Heart left ventricle (tissue), 16 donors: Measurements from ENCODE around the gene CELF5. TPM values are rescaled to one million over a fixed set of nuclear protein-coding genes. Genes with fewer than 3 reads are reported as not detected.
"Not testable (repeated sequence)": the region's sequence is repeated elsewhere in the genome, so short reads cannot be mapped to it uniquely, and the experiment has no call there.

Source experiments
- ATAC-seq, 4 donors: fragments of 200-7000 bp; cut with Tn5 transposase; one replicate each; pipeline ENCODE4 v1.9.1; 2020 to 2022; ENCODE audit warnings: moderate library complexity in 4 of 4, mild to moderate bottlenecking in 3 of 4, moderate number of reproducible peaks in 1 of 4
- DNase-seq, 5 donors: peaks; one replicate each; pipeline ENCODE4 v3.0.0-alpha.2; 2020
- H3K27ac ChIP-seq, 12 donors: fragments of 200-600 bp; sonication (generic) in 4 of 12; one replicate each; pipeline versions ENCODE4 v1.5.0 to v1.8.0; 2016 to 2022; ENCODE audit warnings: mild to moderate bottlenecking in 2 of 12
- H3K27me3 ChIP-seq, 9 donors: fragments of 200-600 bp; sonication (generic) in 2 of 9; one replicate each; pipeline versions ENCODE4 v1.5.1 to v1.8.0; 2016 to 2022; ENCODE audit warnings: mild to moderate bottlenecking in 3 of 9
- H3K36me3 ChIP-seq, 9 donors: fragments of 200-600 bp; sonication (generic) in 2 of 9; one replicate each; pipeline versions ENCODE4 v1.5.0 to v1.8.0; 2018 to 2022; ENCODE audit warnings: mild to moderate bottlenecking in 2 of 9
- H3K4me1 ChIP-seq, 12 donors: fragments of 200-600 bp; sonication (generic) in 4 of 12; one replicate each; pipeline versions ENCODE4 v1.5.0 to v1.8.0; 2016 to 2022; ENCODE audit warnings: mild to moderate bottlenecking in 3 of 12
- H3K4me3 ChIP-seq, 12 donors: fragments of 200-600 bp; sonication (generic) in 4 of 12; one replicate each; pipeline versions ENCODE4 v1.5.0 to v1.8.0; 2017 to 2022; ENCODE audit warnings: mild to moderate bottlenecking in 9 of 12, moderate library complexity in 4 of 12
- H3K9me3 ChIP-seq, 12 donors: fragments of 200-600 bp; sonication (generic) in 4 of 12; one replicate each; pipeline versions ENCODE4 v1.5.0 to v1.8.0; 2016 to 2022; ENCODE audit warnings: mild to moderate bottlenecking in 1 of 12
- POLR2A ChIP-seq, 2 donors: fragments of 450-650 bp; IDR thresholded peaks; one replicate each; pipeline ENCODE4 v1.6.1; 2017; ENCODE audit warnings: antibody characterized with exemption in 2 of 2, mild to moderate bottlenecking in 2 of 2, moderate library complexity in 2 of 2
- WGBS, 4 donors: extraction: QIAGEN DNeasy Blood & Tissue Kit in 2 of 4; methylation state at CpG; one replicate each; pipeline versions ENCODE4 v1.1.5 to v1.1.7; 2013 to 2018; 5-methylcytosine and 5-hydroxymethylcytosine counted together
- intact Hi-C, 10 donors: fragments of 100-400 bp; cut with DNase I; formaldehyde crosslinking; loops; one replicate each; pipeline versions ENCODE4 v1.11.1 to v1.14.2; 2022
- polyA plus RNA-seq, 2 donors: library from polyadenylated mRNA; stranded (reverse); fragments of 200-250 nt; gene quantifications; one replicate each; pipeline ENCODE4 v1.2.3, GENCODE V29; 2013
- total RNA-seq, 9 donors: library from RNA; depleted of rRNA in 2 of 9; stranded (reverse); fragments of >200 nt in 2 of 9; fragmentation: NEBNext Ultra II Directional in 3 of 9; extraction: Animal tissue kit (Norgen Biotek cat#: 25700) in 3 of 9; gene quantifications; one replicate each; pipeline versions ENCODE4 v1.1.0 to v1.2.4, GENCODE V29; 2016 to 2023
- TF ChIP-seq, protein P1 (sequence below), 12 donors: fragments of 200-600 bp; sonication (generic) in 4 of 12; IDR thresholded peaks; one replicate each; pipeline versions ENCODE4 v1.5.0 to v1.8.0; 2018 to 2022; ENCODE audit warnings: antibody characterized with exemption in 12 of 12, mild to moderate bottlenecking in 5 of 12
- donor health status: ischemic (EF 13 %, LVEDD 7.1; RV severe dilation, severe dysfunction).
- donor health status: healthy with polysubstance abuse.
- donor health status: DM: no; HTN: yes; CAD: no.
- donor health status: DM: no; HTN: no; CAD: no.
- donor health status: ischemic (EF 25% LVEDD 6.9; RV normal size, moderate dysfunction).
- donor health status: ischemic (EF 25% LVEDD 5.7; RV mildly dilated, moderate dysfunction).
- donor health status: healthy.
- donor health status: DM: yes; HTN: yes; CAD: no.
- donor health status: ischemic (EF 35%, LVEDD 5.7; RV mildly dilated, moderate dysfunction).
- donor health status: nonischemic (EF 11% LVEDD 7.7; RV severe dilation, severe dysfunction).
- donor health status: DM: yes; HTN: yes; CAD: no.
- donor health status: PGD.
- donor health status: ischemic (EF 29% LVEDD 5.4; RV normal size, mild dysfunction).
- donor health status: nonischemic (EF 23%, LVEDD 6.1; RV moderate dilation, normal function).

CELF5 gene
- total and polyA plus RNA-seq, 11 donors, result not detected

DNA sequence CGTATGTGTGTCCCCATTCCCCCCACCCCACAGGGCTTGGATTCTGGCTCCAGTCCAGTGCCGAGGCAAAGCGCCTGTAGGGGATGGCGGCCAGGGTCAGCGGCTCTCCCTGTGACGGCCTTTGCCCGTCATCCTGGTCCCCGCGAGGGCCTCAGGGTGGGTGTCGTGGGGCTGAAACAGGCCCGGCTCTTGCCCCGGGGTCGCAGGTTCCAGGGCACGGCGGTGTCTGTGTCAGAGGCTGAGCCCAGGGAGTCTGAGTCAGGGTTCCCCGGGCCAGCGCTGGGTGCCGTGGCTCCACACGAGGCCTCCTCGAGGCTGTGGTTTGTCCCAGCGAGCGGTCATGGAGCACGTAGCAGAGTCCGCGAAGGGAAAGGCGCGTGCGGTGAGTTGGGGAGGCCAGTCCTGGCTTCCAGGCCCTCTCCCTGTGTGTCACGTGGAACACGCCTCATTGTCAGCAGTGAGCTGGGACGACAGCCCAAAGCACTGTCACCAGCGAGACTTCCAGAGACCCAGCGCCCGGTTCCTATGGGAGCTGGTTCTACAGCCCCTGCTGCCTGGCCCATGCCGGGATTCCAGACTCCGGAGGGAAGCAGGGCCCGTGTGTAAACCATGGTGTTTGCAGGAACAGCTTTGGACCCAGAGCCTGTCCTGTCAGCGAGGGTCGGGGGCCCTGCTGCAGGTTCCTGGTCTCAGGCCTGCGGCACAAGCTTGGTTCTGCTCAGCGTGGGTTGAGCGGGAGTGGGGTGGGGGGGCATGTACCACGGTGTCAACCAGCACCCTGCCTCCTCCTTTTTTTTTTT, 25.4 kb upstream of the CELF5 start:
- TF ChIP-seq, protein P1, sequence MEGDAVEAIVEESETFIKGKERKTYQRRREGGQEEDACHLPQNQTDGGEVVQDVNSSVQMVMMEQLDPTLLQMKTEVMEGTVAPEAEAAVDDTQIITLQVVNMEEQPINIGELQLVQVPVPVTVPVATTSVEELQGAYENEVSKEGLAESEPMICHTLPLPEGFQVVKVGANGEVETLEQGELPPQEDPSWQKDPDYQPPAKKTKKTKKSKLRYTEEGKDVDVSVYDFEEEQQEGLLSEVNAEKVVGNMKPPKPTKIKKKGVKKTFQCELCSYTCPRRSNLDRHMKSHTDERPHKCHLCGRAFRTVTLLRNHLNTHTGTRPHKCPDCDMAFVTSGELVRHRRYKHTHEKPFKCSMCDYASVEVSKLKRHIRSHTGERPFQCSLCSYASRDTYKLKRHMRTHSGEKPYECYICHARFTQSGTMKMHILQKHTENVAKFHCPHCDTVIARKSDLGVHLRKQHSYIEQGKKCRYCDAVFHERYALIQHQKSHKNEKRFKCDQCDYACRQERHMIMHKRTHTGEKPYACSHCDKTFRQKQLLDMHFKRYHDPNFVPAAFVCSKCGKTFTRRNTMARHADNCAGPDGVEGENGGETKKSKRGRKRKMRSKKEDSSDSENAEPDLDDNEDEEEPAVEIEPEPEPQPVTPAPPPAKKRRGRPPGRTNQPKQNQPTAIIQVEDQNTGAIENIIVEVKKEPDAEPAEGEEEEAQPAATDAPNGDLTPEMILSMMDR (IDR thresholded peaks at IDR 0.05), result no peak
- no peak for TF ChIP-seq POLR2A (IDR thresholded peaks at IDR 0.05)
- intact Hi-C loops, result no loop called here
- 94 to 97% (median 95%) methylated on average over 14 to 43 of the region's 43 CpGs for WGBS, 4 donors
- Histone ChIP-seq H3K27me3 (no peaks in the 10 kb centered on the region), H3K27ac (no peak overlapping the region), H3K4me1 (no peaks in the 10 kb centered on the region), H3K4me3 (no peak overlapping the region), H3K36me3 (peaks cover 0 to 35% (median 11%) of the 10 kb centered on the region in 9 donors), H3K9me3 (no peaks in the 10 kb centered on the region)
- ATAC-seq (peak in 1 of 4 donors; percentile 7), DNase-seq (peak in 1 of 5 donors; percentile 22)

DNA sequence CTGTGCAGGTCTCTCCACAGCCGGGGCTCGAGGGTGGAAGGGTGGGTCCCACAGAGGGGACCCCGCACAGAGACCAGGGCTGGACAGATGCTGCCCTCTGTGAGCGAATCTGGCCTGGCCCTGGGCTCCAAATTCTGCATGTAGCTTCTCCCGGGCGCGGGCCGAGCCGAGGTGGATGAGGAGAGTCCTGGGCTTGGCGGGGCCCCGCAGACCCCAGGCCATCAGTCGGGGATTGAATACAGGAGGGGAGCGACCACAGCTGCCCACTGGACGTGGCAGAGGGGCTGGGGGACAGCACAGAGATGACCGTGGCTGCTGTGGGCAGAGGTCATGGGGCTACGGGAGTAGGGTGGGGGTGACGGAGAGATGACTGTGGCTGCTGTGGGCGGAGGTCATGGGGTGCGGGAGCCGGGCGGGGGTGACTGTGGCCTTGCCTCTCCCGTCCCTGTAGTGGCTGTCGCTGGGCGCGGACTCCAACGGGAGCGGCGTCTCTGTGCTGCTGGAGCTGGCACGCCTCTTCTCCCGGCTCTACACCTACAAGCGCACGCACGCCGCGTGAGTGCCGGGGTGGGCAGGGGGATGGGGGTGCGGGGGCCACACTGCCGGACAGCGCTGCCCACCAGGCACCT, 23.3 kb upstream of the CELF5 start:
- TF ChIP-seq, protein P1 (IDR thresholded peaks at IDR 0.05), result no peak
- TF ChIP-seq POLR2A (IDR thresholded peaks at IDR 0.05), result no peak
- DNase-seq, result peak in 1 of 5 donors; percentile 49
- no peak for ATAC-seq
- intact Hi-C loops, result no loop called here
- H3K27me3 ChIP-seq, result no peaks in the 10 kb centered on the region
- H3K4me3 ChIP-seq, result no peak overlapping the region
- H3K36me3 ChIP-seq, result peaks cover 0 to 56% (median 26%) of the 10 kb centered on the region in 9 donors
- 94 to 99% (median 97%) methylated on average over 29 to 39 of the region's 39 CpGs for WGBS, 4 donors
- no peak overlapping the region for H3K27ac ChIP-seq
- no peaks in the 10 kb centered on the region for H3K4me1 ChIP-seq
- no peaks in the 10 kb centered on the region for H3K9me3 ChIP-seq

DNA sequence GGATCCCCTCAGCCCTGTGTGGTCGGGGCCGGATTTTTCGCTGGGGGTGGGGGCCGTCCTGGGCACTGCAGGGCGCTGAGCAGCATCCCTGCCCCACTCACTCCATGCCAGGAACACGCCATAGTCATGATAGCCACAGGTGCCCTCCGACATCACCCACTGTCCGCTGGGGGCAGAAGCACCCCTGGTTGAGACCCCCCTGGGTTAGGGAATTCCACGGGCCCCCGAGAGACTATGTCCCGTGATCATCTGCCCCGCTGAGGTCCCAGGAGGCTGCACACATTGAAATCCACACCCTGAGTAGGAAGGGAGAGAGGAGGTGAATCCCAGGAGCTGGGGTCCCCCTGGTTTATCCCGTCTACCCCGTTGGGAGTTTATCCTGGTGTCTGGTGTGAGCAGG, 22.6 kb upstream of the CELF5 start:
- H3K36me3 ChIP-seq, result peaks cover 0 to 63% (median 33%) of the 10 kb centered on the region in 9 donors
- intact Hi-C loops, result no loop called here
- 88 to 100% (median 95%) methylated on average over 6 to 14 of the region's 14 CpGs for WGBS, 4 donors
- no peak for TF ChIP-seq POLR2A (IDR thresholded peaks at IDR 0.05)
- TF ChIP-seq, protein P1 (IDR thresholded peaks at IDR 0.05), result no peak
- H3K27ac ChIP-seq, result no peak overlapping the region
- H3K4me3 ChIP-seq, result no peak overlapping the region
- no peak for ATAC-seq
- no peaks in the 10 kb centered on the region for H3K9me3 ChIP-seq
- H3K27me3 ChIP-seq, result no peaks in the 10 kb centered on the region
- no peak for DNase-seq
- no peaks in the 10 kb centered on the region for H3K4me1 ChIP-seq

DNA sequence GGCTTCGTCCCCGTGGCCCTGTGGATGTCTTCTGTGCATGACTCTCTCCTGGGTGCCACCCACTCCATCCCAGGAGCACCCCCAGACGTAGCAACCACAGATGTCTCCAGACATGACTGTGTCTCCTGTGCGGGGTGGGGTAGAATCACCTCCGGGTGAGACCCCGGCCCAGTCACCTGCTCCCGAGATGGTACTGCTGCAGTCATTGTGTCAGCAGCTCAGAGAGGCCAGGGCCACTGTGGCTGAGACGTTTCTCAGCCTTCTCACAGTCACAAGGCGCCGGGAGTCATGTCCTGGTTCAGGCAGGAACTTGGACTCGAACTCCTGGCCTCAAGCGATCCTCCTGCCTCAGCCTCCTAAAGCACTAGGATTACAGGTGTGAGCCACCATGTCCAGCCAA, 22.1 kb upstream of the CELF5 start:
- no peak for ATAC-seq
- peaks cover 0 to 68% (median 38%) of the 10 kb centered on the region in 9 donors for H3K36me3 ChIP-seq

DNA sequence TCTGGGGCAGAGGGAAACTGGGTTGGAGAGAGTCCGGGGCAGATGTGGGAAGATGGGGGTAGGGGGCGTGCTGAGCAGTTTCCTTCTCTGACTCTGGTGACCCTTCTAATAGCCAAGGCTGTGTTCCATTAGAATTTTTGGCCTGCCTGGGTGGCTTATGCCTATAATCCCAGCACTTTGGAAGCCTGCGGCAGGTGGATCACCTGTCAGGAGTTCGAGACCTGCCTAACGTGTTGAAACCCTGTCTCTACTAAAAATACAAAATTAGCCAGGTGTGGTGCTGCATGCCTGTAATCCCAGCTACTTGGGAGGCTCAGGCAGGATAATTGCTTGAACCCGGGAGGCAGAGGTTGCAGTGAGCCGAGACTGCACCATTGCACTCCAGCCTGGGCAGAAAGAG, 21.6 kb upstream of the CELF5 start:
- H3K27me3 ChIP-seq, ATAC-seq, H3K4me3 ChIP-seq, DNase-seq, H3K27ac ChIP-seq, intact Hi-C loops, H3K4me1 ChIP-seq, H3K9me3 ChIP-seq: not testable (repeated sequence)
- H3K36me3 ChIP-seq, result peaks cover 0 to 73% (median 43%) of the 10 kb centered on the region in 9 donors
- 90 to 97% (median 94%) methylated on average over 5 to 7 of the region's 7 CpGs for WGBS, 4 donors

More for the DNA sequence above, 22.1 kb upstream of the CELF5 start:
- no peak for TF ChIP-seq POLR2A (IDR thresholded peaks at IDR 0.05)
- TF ChIP-seq, protein P1 (IDR thresholded peaks at IDR 0.05), result no peak
- no peak overlapping the region for H3K4me3 ChIP-seq
- intact Hi-C loops, result no loop called here
- 90 to 94% (median 91%) methylated on average over 9 to 12 of the region's 12 CpGs for WGBS, 4 donors
- H3K4me1 ChIP-seq, result no peaks in the 10 kb centered on the region
- no peak overlapping the region for H3K27ac ChIP-seq
- H3K27me3 ChIP-seq, result no peaks in the 10 kb centered on the region
- no peak for DNase-seq
- H3K9me3 ChIP-seq, result no peaks in the 10 kb centered on the region
